Measurements from ENCODE around the gene TOP1.
A peak's percentile ranks its signal among the peaks of the same experiment; 100 is the strongest.
"Not testable (repeated sequence)": the region's sequence is repeated elsewhere in the genome, so short reads cannot be mapped to it uniquely, and the experiment has no call there.

TOP1 gene
- 54.5 to 63.0 reads per million in 2 donors for total RNA-seq

DNA sequence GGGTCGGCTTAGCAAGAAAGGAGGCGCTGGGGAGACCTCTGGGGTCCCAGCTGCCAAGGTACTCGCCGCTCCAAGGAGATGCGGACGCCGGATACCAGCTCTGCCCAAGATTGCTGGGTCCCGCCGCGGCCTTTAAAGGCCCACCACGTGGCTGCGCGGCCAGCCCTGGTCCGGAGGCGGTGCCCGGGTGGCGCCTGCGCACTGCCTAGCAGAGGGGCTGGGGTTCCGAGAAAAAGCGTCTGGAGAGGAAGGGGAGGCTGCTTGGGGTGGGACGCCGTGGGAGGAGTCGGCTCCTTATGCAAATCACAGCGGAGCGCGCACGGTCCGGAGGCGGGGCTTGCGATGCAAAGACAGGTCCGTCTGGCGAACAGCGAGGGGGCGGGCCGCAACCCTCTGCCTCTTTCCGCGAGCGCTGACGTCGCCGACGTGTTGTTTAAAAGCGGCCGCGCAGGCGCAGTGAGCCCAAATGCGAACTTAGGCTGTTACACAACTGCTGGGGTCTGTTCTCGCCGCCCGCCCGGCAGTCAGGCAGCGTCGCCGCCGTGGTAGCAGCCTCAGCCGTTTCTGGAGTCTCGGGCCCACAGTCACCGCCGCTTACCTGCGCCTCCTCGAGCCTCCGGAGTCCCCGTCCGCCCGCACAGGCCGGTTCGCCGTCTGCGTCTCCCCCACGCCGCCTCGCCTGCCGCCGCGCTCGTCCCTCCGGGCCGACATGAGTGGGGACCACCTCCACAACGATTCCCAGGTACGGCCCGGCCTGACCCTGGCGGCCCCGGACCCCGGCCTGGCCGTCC, at the start of gene TOP1:
TOP1 (plus strand) TSS at position 464 of the 791 bp plus-strand sequence; CDS start at position 710, 246 bp downstream.
- peak; percentile 100 for DNase-seq

DNA sequence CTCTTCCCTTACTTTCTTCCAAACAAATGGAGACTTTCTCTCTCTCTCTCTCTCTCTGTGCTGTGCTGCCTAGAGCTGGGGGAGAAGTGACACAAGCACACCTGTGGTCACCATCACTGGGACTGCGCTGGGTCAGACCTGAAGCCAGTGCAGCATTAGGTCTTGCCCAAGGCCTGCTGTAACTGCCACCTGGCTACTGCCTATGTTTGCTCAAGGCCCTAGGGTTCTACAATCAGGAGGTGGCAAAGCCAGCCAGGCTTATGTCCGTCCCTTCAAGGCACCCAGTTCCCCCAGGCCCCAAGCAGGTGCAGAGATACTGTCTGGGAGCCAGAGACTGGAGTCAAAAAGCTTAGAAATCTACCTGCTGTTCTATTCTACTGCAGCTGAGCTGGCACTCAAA, 49.4 kb upstream of the TOP1 start:
- DNase-seq, result no peak

DNA sequence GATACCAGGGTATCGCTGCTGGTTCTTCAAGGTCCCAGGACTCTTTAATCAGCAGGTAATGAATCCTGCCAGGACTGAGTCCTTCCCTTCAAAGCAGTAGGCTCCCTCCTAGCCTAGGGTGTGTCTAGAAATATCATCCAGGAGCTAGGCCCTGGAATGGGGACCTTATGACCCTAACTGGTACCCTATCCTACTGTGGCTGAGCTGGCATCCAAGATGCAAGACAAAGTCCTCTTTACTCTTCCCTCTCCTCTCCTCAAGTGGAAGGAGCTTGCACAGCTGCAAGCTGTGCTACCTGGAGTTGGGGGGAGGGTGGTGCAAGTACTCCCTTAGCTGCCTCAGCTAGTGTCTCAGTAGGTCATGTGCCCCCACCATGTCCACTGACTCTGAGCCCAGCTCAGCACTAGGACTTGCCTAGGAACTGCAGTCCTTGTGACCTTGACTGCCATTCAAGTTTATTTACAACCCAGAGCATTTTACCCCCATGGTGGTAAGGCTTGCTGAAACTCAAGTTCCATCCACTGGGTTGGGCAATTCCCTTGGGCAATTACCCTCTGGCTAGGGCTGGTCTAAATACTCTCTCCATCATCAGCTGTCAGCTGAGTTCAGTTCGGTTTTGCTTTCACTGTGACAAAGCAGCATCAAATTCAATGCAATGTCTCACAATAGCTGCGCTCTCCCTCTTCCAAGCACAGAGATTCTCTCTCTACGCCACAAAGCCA, 48.4 kb upstream of the TOP1 start:
- no peak for DNase-seq

DNA sequence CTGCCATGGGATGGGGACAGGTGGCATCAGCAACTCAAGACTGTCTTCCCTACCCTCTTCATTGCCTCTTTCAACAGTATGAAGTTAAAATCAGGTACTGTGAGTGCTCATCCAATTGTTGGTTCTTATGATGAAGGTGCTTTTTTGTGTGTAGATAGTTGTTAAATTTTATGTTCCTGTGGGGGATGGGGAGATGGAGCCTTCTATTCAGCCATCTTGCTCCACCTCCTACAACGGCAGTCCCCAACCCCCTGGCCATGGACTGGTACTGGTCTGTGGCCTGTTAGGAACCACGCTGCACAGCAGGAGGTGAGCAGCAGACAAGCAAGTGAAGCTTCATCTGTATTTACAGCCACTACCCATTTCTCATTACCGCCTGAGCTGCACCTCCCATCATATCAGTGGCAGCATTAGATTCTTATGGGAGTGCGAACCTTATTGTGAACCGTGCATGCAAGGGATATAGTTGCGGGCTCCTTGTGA, 47.8 kb upstream of the TOP1 start:
- DNase-seq, result no peak

DNA sequence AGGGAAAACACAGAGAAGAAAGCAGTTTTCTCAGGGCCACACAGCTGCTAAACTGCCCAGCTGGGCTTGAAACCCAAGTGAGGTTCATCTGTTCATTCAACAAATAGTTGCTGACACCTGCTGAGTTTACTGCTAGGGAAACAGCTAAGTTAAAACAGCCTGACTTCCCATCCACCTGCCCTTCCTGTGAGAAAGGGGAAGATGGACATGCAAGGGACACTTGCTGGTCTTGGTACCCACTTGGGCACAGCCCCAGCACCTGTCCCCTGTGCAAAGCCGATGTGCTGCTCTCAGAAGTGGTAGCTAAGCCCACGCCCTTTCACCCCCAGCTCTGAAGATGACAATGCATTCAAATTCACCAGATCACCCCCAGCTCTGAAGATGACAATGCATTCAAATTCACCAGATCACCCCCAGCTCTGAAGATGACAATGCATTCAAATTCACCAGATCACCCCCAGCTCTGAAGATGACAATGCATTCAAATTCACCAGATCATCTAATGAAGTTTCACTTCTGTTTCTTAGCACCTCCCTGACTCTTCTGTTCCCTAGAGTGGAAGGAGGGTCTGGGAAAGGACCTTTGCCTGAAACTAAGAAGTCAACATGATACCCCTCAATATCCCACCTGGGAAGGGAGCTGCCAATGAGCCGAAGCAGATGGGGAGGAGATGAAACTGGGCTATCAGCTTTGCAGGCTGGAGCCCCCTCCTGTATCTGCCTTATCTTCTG, 46.0 kb upstream of the TOP1 start:
- no peak for DNase-seq

DNA sequence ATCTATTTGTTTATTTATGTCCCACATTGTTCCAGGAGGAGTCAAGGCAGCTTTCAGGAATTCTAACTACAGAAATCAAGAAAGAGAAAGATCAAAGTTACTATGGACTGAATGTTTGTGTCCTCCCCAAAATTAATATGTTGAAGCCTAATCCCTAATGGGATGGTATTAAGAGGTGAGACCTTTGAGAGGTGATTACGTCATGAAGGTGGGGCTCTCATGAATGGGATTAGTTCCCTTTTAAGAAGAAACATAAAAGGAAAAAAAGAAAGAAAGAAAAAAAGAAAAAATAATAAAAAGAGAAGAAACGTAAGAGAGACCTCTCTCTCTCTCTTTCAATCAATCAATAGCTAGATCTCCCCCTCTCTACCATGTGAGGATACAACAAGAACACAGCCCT, 44.7 kb upstream of the TOP1 start:
- DNase-seq, result no peak

DNA sequence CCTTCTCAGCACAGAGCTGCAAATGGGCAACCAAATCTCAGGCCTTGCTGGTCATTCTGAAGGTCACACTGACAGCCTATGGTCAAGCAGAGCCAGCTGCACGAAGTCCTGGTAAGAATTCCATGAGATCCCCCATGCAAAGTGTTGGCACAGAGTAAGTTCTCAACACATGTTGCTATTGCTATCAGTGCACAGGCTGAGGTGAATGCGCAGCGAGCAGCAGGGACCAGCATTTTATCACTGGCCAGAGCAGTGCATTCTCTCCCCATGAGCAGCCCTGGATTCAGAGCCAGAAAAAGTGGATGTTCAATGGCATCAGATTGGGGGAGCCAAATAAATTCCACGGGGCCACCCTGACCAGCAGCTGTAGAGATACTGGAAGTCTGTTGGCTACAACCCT, 44.1 kb upstream of the TOP1 start:
- DNase-seq, result no peak

DNA sequence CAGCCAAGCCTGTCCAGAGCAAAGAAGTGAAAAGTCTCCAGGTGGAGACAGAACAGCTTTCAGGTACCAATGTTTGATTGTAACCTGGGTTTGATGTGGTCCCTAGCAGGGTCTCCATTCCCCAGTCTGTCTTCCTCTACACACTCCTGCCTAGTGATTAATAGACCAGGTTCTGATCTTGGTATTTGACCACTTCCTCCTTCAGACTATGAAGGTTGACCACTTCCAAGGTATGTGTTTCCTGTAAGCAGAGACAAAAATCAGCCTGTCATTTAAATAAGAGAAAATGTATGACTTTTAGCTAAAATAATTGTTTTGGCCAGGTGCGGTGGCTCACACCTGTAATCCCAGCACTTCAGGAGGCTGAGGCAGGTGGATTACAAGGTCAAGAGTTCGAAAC, 41.8 kb upstream of the TOP1 start:
- no peak for DNase-seq

DNA sequence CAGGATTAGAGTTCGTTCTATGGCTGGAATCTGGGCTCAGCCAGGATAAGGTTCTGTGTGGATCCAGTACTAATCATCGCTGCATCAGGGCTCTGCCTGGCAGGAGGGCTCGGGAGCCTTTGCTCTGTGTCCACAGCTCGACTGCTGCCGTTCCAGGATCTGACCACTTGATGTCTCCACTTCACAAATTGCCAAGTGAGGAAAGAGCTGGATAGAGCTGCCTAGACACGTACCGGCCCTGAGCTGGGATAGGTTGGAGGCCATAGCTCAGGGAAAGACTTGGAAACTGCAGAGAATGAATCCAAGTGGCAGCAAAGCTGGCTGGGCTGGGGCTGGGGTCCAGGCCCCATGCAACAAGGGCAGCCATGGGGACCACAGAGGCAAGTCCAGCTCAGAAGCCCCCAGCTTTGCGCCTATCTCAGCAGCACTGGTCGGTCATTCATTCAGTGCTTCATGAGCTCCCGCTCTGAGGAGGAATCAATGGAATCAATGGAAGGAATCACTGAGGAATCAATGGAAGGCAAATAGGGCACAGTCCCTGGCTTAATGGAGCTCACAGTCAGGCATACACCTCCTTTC, 38.0 kb upstream of the TOP1 start:
- DNase-seq, result no peak

DNA sequence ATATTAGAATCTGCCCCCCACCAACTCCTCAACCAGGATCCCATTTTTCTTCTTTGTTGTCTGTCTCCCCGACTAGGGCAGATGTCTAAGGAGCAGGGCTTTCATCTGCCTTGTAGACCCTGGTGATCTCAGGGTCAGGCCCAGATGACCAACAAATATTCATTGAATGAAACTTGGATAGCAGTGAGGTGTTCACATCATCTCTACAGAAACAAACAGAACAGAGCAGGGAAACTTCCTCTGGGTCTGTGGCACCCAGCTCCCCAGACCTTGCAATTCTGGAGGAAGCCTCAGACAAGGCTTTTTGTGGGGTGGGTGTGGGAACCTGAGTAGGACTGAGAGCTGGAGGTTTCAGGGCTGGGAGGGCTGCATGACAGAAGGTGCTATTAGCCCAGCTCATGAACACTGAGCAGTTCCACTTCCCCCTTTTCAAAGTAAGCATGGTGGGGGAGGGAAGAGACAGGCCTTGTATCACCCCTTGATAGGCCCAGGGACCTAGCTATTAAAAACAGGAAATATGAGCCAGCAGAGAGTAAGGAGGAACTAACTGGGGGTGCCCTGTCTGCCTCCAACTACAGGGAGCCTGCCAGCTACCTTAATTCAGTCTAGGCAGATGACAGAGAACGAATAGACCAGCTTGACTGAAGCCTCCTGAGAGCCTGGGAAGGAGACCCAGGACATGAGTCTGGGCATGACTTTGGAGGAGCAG, 37.3 kb upstream of the TOP1 start:
- DNase-seq, result no peak

DNA sequence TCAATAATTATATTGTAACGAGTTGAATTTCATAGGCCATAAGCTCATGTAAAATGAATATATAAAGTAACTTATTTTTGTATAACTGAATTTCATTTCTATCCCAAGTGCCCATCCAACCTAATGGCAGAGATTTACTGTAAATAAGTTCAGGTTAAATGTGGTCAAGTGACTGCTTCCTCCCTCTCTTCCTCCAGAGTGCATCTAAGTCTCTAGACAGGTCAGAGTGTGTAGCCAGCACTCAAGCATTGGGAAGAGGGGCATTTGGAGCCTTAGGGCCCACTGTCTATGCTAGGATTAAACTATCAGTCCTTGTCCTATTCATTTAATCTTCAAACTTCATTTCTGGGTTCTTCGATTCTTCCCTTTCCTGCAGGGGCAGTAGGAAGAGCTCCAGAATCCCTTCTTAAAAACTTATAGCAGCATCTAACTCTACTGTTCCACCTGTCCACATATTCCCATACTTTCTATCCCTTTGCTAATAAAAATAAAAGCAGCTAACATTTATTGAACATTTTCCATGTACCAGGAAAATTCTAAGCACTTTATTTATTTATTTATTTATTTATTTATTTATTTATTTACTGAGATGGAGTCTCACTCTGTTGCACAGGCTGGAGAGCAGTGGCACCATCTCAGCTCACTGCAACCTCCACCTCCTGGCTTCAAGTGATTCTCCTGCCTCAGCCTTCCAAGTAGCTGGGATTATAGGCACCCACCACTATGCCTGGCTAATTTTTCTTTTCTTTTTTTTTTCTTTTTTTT, 36.1 kb upstream of the TOP1 start:
- no peak for DNase-seq

DNA sequence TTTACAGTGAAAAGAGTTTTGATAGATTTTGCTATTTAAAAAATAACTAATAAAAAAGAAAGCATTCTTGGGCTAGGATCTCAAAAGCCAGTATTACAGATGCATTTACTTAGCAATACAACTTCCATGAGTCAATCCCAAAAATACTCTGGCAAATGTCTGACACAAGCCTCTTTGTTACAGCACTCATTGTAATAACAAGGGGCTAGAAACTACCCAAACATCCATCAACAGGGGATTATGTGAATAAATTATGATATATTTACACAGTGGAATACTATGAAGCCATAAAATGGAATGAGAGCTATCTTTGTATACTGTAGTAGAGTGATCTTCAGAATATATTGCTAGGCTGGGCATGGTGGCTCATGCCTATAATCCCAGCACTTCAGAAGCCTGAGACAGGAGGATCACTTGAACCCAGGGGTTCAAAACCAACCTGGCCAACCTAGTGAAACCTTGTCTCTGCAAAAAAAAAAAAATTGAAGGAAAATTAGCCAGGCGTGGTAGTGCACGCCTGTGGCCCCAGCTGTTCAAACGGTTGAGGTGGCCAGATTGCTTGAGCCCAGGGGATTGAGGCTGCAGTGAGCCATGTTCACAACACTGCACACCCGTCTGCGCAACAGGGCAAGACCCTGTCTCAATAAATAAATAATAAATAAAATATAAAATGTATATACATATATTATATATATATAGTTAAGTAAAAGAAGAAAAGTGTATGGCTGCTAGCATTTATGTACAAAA, 34.7 kb upstream of the TOP1 start:
- DNase-seq, result no peak

DNA sequence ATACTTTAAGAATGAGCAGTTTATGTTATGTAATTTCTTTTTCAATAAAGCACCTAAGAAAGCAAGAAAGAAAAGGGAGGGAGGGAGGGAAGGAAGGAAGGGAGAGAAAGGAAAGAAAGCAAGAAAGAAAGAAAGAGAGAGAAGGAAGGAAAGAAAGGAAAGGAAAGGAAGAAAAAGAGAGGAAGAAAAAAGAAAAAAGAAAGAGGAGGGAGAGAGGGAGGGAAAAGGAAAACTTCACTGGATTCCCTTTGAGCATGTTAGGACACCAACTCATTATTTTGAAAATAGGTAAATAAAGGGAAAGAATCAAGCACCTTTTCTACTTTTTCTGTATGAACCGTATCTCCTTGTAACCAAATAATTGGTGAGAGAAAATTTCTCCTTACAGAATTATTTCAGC, 32.3 kb upstream of the TOP1 start:
- DNase-seq, result no peak

DNA sequence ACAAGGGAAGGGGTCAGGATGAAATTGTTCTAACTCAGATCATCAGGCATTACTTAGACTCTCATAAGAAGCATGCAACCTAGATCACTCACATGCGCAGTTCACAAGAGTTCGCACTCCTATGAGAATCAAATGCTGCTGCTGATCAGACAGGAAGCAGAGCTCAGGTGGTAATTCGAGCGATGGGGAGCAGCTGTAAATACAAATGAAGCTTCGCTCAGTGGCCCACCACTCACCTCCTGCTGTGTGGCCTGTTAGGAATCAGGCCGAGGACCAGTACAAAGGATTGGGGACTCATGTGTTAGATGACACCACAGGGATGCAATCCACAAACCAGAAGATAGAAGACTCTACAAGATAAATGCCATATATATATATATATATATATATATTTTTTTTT, 31.5 kb upstream of the TOP1 start:
- no peak for DNase-seq

DNA sequence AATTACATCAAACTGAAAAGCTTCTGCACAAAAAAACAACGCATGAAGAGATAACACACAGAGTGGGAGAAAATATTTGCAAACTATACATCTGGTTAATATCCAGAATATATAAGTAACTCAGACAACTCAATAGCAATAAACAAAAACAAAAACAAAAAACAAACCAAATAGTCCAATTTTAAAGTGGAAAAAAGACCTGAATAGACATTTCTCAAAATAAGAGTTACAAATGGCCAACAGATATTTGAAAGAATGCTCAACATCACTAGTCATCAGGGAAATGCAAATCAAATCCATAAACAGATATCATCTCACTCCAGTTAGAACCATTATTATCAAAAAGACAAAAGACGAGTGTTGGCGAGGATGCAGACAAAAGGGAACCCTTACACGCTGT, 28.8 kb upstream of the TOP1 start:
- DNase-seq, result no peak

DNA sequence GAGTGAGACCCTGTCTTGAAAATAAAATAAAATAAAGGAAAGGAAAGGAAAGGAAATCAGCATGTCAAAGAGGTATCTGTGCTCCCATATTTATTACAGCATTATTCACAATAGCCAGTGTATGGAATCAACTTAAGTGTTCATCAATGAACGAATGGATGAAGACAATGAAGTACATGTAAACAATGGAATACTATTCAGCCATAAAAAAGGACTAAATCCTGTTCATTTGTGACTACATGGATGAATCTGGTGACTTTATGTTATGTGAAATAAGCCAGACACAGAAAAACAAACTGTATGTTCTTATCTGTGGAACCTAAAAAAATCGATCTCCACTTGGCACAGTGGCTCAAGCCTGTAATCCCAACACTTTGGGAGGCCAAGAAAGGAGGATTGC, 28.0 kb upstream of the TOP1 start:
- DNase-seq, result no peak

DNA sequence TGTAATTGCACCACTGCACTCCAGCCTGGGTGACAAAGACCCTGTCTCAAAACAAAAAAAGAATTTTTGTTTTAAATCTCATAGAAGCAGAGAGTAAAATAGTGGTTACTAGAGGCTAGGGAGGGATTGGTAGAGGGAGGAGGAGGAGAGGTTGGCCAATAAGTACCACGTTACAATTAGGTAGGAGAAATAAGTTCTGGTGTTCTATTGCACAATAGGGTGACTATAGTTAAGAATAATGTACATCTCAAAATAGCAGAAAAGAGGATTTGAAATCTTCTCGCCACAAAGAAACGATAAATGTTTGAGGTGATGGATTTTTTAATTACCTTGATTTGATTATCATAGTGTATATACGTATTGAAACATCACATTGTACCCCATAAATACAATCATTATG, 27.1 kb upstream of the TOP1 start:
- DNase-seq, result no peak

DNA sequence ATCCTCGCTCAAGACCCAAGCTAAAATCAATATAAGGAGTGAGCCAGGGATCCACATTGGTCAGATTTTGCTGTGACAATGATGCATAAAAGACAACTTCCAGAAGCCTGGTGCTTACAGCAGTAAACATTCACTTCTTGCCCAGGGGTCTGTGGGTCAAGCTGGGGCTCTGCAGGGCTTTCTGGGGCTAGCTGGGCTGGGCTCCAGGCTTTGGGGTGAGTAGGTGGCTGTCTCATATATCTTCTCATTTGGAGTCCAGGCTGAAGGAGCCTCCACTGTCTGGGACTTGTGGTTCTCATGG, 25.8 kb upstream of the TOP1 start:
- no peak for DNase-seq

DNA sequence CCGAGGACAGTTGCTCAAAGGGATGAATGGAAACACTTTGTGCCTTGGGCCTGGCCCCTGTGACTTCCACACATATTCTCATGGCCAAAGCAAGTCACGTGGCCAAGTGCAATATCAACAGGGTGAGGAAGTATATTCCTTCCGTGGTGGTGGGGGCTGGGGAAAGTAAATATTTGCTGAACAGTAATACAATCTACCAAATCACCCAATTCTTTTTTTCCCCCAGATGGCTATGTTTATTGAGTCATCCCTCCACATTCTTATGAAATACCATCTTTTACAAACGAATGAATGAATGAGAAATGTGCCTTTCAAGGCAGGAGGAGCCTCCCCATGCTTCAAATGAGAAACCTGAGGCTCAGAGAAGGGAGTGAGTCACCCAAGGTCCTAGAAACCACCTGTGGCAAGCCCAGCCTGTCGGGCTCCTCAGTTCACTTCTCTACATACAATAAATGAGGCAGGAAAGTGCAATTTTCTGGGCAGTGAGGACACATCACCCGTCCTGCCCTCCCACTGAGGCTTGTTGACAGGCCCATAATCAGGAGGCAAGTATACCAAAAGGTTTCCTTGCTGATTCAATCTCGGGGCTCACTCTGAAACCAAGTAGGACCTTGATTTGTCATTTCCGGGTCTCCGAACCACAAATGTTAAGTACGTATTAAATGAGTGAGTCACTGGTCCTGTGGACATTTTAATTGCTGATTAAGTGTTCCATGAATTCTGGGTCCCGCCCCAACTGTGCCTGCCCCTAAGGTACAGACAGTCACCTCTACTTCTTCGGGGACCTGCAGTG, 25.3 kb upstream of the TOP1 start:
- no peak for DNase-seq

DNA sequence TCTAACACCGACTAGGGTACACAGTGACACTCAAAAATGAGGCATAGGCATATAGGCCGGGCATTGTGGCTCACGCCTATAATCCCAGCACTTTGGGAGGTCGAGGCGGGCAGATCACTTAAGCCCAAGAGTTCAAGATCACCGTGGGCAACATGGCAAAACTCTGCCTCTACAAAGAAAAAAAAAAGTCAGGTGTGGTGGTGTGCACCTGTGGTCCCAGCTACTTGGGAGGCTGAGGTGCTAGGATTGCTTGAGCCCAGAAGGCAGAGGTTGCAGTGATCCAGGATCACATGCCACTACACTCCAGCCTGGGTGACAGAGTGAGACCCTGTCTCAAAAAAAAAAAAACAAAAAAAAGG, 24.7 kb upstream of the TOP1 start:
- DNase-seq, result not testable (repeated sequence)

Data from activated gamma-delta T cell (primary cell).